ACHN (cell line): ENCODE results near the gene TACR1.

Source experiments
- DNase-seq: peaks from one replicate; pipeline ENCODE4 v3.0.0-alpha.2; 2015
- in situ Hi-C: cut with HindIII; loops from 2 replicates; pipeline ENCODE4 v1.10.0; 2017; ENCODE audit warnings: low sequenced_read_pairs, low pct_ligation_motif_present, low pct_unique_long_range_greater_than_20kb

The TACR1 gene

GRCh38 chr2:75100801-75101151, 98.5 kb downstream of the TACR1 start:
- DNase-seq: no peak
- in situ Hi-C loops: no loop called here

DNA sequence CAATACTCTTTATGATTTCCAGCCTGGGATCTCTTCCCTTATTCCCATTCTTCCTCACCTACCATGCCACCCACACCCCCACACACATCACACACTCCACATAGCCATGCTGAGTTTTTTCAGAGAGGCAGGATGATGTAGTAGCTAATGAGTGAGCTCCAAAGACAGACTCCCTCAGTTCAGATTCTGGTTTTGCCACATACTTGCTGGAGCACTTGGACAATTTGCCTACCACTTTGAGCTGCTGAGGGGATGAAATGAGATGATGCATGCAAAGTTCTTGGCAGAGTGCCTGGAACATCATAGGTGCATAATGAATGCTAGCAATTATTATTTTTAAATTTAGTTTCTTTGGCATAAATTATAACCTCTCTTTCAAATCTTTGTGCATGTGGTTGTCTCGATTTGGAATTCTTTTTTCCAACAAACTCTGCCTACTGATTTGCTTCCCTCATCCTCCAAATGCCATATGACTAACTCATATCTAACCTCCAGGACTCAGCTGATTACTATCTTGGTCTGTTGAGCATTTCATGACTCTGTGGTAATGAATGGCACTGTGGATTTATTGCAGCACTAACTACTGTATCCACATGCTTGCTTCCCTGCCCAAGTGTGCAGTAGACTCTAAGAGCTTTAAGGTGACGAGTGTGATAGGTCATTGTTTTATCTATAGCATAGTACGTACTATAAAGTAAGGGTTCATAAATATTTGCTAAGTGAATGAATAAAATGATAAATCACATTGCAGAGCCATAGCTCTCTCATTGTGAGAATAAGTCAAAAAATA, 99.1 kb downstream of the TACR1 start:
- DNase-seq: peak; percentile 86
- in situ Hi-C loops: no loop called here

DNA sequence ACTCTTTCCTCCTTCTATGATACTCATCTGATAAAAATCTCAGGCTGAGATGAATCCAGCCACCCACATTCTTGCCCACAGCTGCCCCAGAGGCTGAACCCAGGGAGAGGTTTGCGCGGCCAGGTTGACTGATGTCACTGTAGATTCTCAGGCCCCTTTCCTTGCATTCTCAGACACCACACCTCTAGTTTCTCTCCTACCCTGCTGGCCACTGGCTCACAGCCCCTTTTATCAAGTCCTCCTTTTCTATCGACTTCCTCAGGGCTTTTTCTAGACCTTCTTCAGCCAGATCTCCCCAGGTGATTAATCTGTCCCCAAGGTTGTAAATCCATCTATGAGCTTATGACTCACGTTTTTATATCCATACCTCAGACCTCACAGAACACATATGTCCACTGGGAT, 99.8 kb downstream of the TACR1 start:
- DNase-seq: no peak
- in situ Hi-C loops: no loop called here

- DNase-seq: peak; percentile 55
- in situ Hi-C loops: no loop called here
These were observed 100.5 kb downstream of the TACR1 start for GRCh38 chr2:75098856-75099255.

DNA sequence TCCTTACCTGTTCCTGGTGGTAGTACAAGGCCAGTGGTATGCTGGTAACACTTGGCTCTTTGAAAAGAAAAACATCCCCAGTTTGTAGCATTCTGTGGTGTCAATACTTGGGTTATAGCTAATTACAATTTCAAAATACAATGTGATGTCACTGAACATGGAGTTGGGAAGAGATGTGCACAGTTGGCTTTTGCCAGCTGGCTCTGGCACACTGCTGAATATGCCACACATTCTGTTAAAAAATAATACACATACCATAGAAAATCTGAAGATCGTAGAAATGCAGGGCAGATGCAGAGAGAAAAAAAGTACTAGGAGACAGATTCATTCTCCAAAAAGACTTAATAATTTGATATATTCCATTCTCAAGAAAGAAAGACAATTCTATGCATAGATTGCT, 101.5 kb downstream of the TACR1 start:
- in situ Hi-C loops: no loop called here
- no peak for DNase-seq

- in situ Hi-C loops: no loop called here
- no peak for DNase-seq
These were observed 104.9 kb downstream of the TACR1 start for GRCh38 chr2:75094405-75094804.

- in situ Hi-C loops: no loop called here
- DNase-seq: no peak
These were observed 108.4 kb downstream of the TACR1 start for GRCh38 chr2:75090770-75091515.

DNA sequence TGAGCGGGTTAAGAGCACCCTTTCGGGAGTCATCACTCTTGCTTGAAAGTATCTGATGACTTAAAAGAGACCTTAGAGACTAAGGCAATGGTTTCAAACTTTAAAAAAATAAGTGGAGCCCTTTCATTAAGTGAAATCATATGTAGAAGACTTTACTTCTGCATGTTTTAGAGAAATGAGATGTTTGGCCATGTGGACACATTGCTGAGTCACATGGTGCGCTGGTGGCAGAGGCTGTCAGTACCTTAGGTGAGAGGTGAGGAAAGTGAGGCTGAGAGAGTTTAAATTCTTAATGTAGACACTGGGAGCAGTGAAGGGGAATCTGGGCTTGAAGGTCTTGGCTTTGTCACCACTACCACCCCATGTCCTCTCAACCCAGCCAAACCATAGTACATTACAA, 109.8 kb downstream of the TACR1 start:
- in situ Hi-C loops: no loop called here
- no peak for DNase-seq

- DNase-seq: no peak
- in situ Hi-C loops: no loop called here
These were observed 110.5 kb downstream of the TACR1 start for GRCh38 chr2:75088791-75089190.

GRCh38 chr2:75087736-75088135, 111.6 kb downstream of the TACR1 start:
- in situ Hi-C loops: no loop called here
- DNase-seq: no peak

DNA sequence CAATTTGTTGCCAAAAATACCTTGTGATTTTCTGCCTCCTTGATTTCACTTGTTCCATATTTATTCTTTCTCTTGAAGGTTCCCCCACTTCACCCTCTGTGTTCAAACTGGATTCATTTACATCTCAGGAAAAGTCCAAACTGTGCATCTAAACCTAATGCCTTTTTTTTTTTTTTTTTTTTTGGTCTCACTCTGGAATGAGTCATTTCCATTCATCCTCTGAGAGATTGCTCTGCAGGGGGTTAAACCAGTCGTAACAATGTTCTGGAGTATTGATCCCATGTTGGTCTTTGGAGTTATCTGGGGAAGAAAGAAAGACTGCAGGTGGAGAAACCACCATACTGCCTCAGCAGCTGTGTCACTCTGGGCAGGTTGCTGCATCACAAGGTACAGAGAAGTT, 119.7 kb downstream of the TACR1 start:
- no peak for DNase-seq
- in situ Hi-C loops: no loop called here

- in situ Hi-C loops: no loop called here
- no peak for DNase-seq
These were observed 121.4 kb downstream of the TACR1 start for GRCh38 chr2:75077909-75078308.

- DNase-seq: no peak
- in situ Hi-C loops: no loop called here
These were observed 123.2 kb downstream of the TACR1 start for GRCh38 chr2:75076088-75076487.

DNA sequence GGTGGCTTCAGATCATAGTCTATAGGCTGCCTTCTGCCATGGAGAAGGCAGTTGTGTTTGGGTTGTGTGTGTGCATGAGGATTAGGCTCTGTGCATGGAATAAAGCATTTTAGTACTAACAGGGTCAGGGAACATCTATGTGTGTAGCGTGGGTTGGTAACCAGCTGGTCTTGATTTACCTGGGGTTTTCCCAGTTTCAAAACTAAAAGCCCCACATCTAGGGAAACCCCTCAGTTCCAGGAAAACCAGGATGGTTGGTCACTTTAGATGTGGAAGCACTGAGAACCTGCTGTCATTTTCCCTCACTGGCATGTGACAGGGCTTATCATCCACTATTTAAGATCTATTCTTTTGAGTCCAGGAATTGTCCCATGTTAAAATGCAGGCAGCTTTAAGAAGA, 124.6 kb downstream of the TACR1 start:
- in situ Hi-C loops: no loop called here
- no peak for DNase-seq

DNA sequence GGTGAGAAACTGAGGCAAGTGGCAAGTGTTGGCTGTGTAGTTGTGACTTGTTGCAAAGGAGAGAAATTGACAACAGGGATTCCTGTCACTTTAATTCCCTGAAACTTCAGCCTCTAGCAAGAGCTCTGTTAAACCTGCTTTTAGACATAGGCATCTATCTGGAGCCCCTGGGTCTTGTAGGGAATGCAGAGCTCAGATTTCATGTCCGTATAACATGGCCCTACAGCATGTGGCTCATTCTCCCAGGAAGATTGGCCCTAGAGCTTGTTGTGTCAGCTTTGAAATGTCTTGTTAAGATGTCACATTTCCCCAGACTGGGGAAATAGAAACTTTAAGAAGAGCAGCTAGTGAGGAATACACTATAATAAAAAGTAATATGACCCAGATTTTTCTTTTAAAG, 125.1 kb downstream of the TACR1 start:
- in situ Hi-C loops: no loop called here
- no peak for DNase-seq

- no peak for DNase-seq
- in situ Hi-C loops: no loop called here
These were observed 127.6 kb downstream of the TACR1 start for GRCh38 chr2:75071766-75072165.

GRCh38 chr2:75068546-75068945, 130.8 kb downstream of the TACR1 start:
- peak; percentile 19 for DNase-seq
- in situ Hi-C loops: no loop called here

GRCh38 chr2:75067506-75067905, 131.8 kb downstream of the TACR1 start:
- in situ Hi-C loops: no loop called here

GRCh38 chr2:75066121-75066902, 133.0 kb downstream of the TACR1 start:
- in situ Hi-C loops: no loop called here
- DNase-seq: no peak

More at GRCh38 chr2:75067506-75067905, 131.8 kb downstream of the TACR1 start:
- no peak for DNase-seq
